Activated effector memory CD4-positive, alpha-beta T cell treated with anti-CD3 and anti-CD28 coated beads, Interleukin-2, amount 50 U/mL, for 16 hours (primary cell): ENCODE results near the gene PPP1R12B.
"Not testable (repeated sequence)": the region's sequence is repeated elsewhere in the genome, so short reads cannot be mapped to it uniquely, and the experiment has no call there.

ENCODE experiments used
- DNase-seq: peaks from one replicate; pipeline ENCODE4 v3.0.0-alpha.2; 2020

PPP1R12B gene

DNA sequence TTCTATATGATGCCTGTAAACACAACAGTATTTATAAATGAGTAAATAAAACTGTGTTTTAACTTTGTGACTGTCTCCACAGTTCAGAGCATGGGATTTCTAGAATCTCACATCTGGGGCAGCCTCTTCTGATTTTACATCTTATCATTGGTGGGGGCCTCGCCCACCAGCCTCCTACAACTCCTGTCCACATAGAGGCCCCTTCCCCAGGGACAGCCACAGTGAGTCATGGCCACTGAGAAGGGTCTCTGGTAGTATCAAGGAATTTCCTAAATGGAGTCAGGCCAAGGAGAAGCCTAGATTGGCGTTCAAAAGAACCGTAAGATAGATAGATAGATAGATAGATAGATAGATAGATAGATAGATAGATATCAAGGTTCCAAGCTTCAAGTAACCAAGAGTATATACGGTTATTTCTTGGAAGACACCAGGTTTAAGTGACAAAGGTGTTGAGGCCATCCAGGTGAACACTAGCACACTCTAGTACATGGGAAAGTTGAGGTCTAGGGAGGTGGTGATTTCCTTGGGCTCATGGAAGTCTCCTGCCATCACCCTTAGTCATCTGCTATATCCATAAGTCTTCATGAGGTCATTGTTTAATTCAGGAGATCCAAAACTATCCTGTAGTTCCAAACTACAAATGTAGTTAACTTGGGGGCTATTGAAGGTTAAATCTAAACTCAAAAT lies 240.1 kb downstream of the PPP1R12B start:
- DNase-seq, result no peak

GRCh38 chr1:202589190-202589930 lies 240.9 kb downstream of the PPP1R12B start:
- no peak for DNase-seq

- no peak for DNase-seq
Observed at GRCh38 chr1:202590126-202590525, 241.6 kb downstream of the PPP1R12B start.

GRCh38 chr1:202590975-202591411 lies 242.5 kb downstream of the PPP1R12B start:
- DNase-seq, result no peak

GRCh38 chr1:202591515-202591914 lies 243.0 kb downstream of the PPP1R12B start:
- DNase-seq, result no peak

- no peak for DNase-seq
Observed at GRCh38 chr1:202592146-202592545, 243.6 kb downstream of the PPP1R12B start.

DNA sequence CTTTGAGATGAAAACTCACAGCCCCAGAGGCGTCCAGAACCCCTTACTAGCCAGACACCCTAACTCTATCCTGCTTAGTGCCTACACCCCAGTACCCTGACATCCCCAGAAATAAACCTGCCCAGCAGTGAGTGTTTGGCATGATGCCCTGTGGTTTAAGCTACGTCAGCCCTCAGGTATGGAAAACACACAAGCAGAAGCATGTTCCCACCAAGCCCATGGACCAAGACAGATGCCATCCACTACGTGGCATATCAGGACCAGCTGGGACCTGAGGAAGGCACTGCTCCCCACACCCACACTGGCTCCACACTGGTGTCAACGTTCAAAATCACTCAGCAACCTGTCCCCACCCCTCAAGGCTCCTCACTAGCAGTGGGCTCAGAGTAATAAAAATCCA lies 245.3 kb downstream of the PPP1R12B start:
- no peak for DNase-seq

- DNase-seq, result no peak
Observed at GRCh38 chr1:202596638-202597037, 248.1 kb downstream of the PPP1R12B start.

DNA sequence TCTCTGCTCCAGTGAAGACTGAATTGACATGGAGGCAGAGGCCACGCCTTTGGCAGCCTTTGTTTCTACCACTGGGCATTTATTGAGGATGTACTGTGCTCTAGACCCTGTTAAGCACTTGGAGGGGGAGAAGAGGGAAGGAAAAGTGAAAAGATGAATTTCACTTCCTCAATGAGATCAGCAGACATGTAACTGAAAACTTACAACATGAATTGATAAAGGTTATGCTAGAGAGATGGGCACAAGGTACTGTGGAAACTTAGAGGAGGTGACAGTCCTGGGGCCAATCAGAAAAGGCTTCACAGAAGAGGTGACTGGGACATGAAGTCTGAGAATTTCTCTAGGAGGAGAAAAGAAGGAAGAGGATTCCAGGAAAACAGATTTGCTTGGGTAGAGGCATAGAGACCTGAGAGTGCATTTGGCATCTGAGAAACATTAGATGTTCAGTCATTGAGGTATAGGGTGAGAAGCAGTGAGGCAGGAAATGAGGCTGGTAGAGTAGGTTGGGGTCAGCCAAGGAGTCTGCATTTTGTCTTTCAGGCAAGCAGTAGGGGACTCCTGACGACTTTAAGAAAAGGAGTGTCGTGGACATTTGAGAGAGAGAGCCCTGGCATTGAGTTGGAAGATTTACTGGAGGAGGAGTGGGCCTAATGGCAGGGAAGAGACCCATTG lies 248.7 kb downstream of the PPP1R12B start:
- DNase-seq, result no peak

- DNase-seq, result no peak
Observed at GRCh38 chr1:202599669-202600431, 251.4 kb downstream of the PPP1R12B start.

DNA sequence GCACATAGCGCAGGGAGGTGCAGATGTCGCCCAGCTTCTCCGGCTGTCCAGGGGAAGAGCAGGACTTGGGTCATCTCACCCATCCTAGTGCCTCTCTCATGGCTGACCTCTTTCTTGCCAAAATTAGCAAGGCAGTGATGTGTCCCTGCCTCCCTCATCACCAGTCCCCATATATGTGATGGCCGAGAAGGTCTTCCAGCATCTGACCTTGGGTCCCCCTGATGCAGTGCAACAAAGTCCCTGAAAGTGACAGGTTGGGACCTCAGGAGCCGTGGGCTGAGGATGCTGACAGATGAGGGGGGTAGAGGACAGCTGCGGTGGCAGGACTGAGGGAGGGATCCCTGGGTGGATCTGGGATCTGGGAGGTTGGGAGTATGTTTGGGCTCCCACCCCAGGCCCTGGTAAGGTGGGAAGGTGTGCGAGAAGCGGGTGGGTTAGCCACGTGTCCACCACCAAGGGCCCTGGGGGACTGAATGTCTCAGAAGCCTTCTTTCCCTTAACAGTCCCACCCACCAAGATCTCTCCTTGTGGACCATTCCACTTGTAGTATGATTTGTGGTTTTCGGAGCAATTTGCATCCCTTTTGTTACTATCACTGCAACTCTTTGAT lies 252.0 kb downstream of the PPP1R12B start:
- no peak for DNase-seq

- DNase-seq, result no peak
Observed at GRCh38 chr1:202603435-202603834, 254.9 kb downstream of the PPP1R12B start.

DNA sequence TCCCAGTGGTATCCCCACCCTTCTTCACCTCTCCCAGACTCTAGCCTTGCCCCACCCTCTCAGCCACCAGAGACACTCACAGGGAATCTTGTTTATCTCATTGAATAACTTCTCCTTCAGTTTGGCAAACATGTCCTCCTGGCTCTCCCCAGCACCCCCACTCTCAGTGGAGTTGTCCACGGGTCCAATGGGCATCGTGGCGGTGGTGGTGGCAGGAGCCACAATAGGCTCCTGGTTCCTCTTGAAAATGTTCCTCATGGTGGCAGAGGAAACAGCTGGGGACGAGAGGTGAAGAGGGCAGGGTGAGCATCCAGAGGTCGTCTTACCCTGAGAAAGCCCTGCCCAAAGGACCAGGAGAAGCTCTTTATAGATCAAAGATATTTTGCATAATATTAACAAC lies 257.0 kb downstream of the PPP1R12B start:
- no peak for DNase-seq

DNA sequence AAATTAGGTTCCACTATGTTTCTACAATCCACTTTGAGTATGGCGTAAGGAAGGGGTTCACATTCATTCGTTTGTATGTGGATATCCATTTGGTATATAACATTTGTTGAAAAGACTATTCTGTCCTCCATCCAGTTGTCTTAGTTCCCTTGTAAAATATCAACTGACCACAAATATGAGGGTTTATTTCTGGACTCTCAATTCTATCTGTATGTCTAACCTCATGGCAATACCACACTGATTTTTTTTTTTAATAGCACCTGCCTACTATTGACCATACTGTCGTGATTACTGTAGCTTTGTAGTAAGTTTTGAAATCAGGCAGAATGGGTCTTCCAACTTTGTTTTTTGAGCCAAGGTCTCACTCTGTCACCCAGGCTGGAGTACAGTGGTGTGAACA lies 263.5 kb downstream of the PPP1R12B start:
- not testable (repeated sequence) for DNase-seq

- peak; percentile 28 for DNase-seq
Observed at GRCh38 chr1:202613571-202613970, 265.1 kb downstream of the PPP1R12B start.

DNA sequence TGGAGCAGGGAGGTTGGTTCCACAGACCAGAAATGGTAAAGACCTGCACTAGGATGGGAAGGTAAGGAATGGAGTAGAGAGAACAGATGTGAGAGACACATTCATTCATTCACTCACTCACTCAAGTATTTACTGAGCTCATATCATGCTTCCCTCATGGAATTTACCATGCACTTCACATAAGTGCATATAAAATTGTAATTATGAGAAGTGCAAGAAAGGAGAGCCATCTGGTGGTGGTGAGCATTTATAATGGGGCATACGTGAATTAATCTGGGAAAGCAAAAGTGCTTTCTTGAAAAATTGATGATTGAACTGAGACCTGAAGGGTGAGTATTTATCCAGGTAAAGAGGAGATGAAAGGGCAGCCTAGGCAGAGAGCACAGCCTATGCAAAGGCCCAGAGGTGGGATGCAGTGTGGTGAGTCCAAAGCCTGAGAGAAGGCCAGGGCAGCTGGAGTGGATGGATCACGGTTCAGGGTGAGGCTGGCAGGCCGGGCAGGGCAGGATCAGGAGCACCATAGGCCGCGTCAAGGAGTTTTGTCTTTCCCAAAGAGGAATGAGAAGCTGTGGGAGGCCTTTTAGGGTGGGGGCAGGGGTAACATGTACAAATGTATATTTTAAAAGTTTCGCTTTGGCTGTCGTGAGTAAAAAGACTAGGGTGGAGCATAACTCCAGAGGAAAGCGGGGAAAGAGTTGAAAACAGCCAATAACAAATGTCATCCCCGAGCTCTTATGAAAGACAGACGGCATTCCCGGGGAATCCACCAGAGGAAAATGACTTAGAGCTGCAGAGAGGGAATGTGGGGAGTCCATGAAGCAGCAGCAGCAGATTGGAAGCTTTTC lies 266.1 kb downstream of the PPP1R12B start:
- peak; percentile 42 for DNase-seq

DNA sequence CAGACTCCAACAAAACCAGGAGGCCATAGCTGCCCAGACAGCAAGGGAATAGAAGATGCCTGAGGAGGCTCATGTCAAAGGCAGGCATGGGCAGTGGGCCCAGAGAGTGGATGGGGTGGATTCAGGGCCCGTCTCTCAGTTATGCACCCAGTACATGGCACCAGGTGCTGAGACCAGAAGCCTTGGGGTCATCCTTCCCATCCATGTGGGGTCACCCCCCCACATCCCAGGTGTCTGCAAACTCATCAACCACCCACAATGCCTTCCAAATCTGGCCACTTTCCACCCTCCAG lies 266.7 kb downstream of the PPP1R12B start:
- DNase-seq, result not testable (repeated sequence)

- DNase-seq, result peak; percentile 59
Observed at GRCh38 chr1:202615501-202616354, 267.2 kb downstream of the PPP1R12B start.

GRCh38 chr1:202616355-202616915 lies 267.9 kb downstream of the PPP1R12B start:
- DNase-seq, result peak; percentile 13

DNA sequence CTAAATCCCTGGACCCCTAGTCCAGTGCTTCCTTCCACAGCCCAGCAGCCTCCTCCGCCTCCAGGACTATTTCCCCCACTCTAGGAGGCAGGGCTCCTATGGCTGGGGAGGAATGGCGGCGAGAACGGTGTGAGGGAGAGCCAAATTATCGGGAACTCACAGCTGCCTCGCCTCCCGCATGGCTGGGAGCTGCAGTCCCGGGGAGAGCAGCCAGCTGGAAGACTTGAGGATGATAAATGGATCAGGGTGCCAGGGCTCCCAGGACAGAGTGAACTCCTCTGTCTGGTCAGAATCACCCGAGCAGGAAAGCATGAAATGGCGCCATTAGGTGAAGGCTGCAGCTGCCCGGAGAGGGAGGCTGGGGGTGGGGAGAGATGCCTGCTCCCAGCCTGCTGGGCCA lies 270.5 kb downstream of the PPP1R12B start:
- peak; percentile 28 for DNase-seq

DNA sequence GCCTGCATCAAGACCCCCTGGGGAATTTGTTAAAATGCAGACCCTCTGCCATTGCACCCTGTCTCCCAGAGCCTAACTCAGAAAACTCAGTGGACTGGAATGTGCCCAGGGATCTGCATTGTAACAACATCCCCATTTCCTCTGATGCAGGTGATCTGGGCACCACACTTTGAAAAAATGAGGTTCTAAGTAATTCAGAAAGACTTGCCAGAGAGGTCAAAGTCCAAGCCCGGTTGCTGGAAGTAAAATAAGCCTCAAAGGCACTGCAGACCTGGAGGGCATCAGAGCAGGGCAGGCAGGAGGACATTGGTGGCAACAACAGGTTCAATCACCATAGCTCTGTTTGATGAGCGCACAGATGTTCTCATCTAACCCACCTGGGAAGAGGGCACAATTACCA lies 271.0 kb downstream of the PPP1R12B start:
- DNase-seq, result no peak
